Breast epithelium (tissue), 4 donors: ENCODE results near the gene SPPL3. TPM values are rescaled to one million over a fixed set of nuclear protein-coding genes. Genes with fewer than 3 reads are reported as not detected.

ENCODE experiments used
- DNase-seq, 2 donors: peaks; one replicate each; pipeline ENCODE4 v3.0.0-alpha.2; 2019; ENCODE audit warnings: low spot score in 2 of 2
- H3K27ac ChIP-seq, 2 donors: fragments of 200-600 bp; sonication (generic) in 1 of 2; one replicate each; pipeline ENCODE4 v1.5.1; 2016 to 2019; ENCODE audit warnings: mild to moderate bottlenecking in 1 of 2
- H3K27me3 ChIP-seq, 2 donors: fragments of 200-600 bp; sonication (generic) in 1 of 2; one replicate each; pipeline versions ENCODE4 v1.5.1 to v1.6.0; 2017 to 2019; ENCODE audit warnings: control low read depth in 1 of 2, mild to moderate bottlenecking in 1 of 2
- H3K36me3 ChIP-seq: fragments of 200-600 bp; one replicate; pipeline ENCODE4 v1.5.1; 2019
- H3K4me1 ChIP-seq, 2 donors: fragments of 200-600 bp; sonication (generic); one replicate each; pipeline ENCODE4 v1.5.1; 2016 to 2019; ENCODE audit warnings: control low read depth in 1 of 2
- H3K4me3 ChIP-seq, 3 donors: fragments of 200-600 bp; sonication (generic); 1 replicate in 2 of 3; 2 replicates in 1 of 3; pipeline ENCODE4 v1.5.1; 2016 to 2019; ENCODE audit warnings: mild to moderate bottlenecking in 3 of 3, moderate library complexity in 2 of 3
- H3K9me3 ChIP-seq, 2 donors: fragments of 200-600 bp; sonication (generic) in 1 of 2; one replicate each; pipeline ENCODE4 v1.5.1; 2016 to 2019; ENCODE audit warnings: control low read depth in 1 of 2
- CTCF ChIP-seq, 3 donors: fragments of 450-650 bp; IDR thresholded peaks; one replicate each; pipeline ENCODE4 v1.5.1; 2016 to 2017; ENCODE audit warnings: antibody characterized with exemption in 3 of 3, mild to moderate bottlenecking in 3 of 3, moderate library complexity in 3 of 3
- POLR2A ChIP-seq: fragments of 450-650 bp; IDR thresholded peaks from one replicate; pipeline ENCODE4 v1.6.1; 2016; ENCODE audit warnings: antibody characterized with exemption, mild to moderate bottlenecking, moderate library complexity
- POLR2AphosphoS5 ChIP-seq, 3 donors: sonication (generic); formaldehyde crosslinking; IDR thresholded peaks; one replicate each; pipeline ENCODE4 v1.6.1; 2017; ENCODE audit warnings: antibody characterized with exemption in 3 of 3
- intact Hi-C: fragments of 100-400 bp; cut with DNase I; formaldehyde crosslinking; loops from one replicate; pipeline ENCODE4 v1.15.1; 2023; ENCODE audit warnings: low total_unique reads
- total RNA-seq, 3 donors: library from RNA; depleted of rRNA; stranded (reverse); fragments of >200 nt; gene quantifications; one replicate each; pipeline ENCODE4 v1.1.0, GENCODE V29; 2016

SPPL3 gene
- total RNA-seq, 3 donors from 2014 or later, result 19.0 to 27.1 (median 22.0) TPM

GRCh38 chr12:120774169-120774916 is 129.8 kb downstream of the SPPL3 start:
- Histone ChIP-seq H3K4me1 (no peaks in the 10 kb centered on the region), H3K36me3 (no peaks in the 10 kb centered on the region), H3K4me3 (no peak overlapping the region), H3K27ac (no peak overlapping the region), H3K27me3 (no peaks in the 10 kb centered on the region), H3K9me3 (no peaks in the 10 kb centered on the region)
- TF ChIP-seq POLR2A (no peak), POLR2AphosphoS5 (IDR thresholded peaks at IDR 0.05) (no peak), CTCF (IDR thresholded peaks at IDR 0.05) (no peak)
- intact Hi-C loops, result no loop called here
- DNase-seq, result no peak

- no peaks in the 10 kb centered on the region for H3K9me3 ChIP-seq
- no peak for TF ChIP-seq POLR2AphosphoS5 (IDR thresholded peaks at IDR 0.05)
- no peak for TF ChIP-seq POLR2A
- TF ChIP-seq CTCF (IDR thresholded peaks at IDR 0.05), result no peak
- no peak overlapping the region for H3K4me3 ChIP-seq
- no peak for DNase-seq
- H3K27ac ChIP-seq, result no peak overlapping the region
- no peaks in the 10 kb centered on the region for H3K27me3 ChIP-seq
- no peaks in the 10 kb centered on the region for H3K36me3 ChIP-seq
- H3K4me1 ChIP-seq, result no peaks in the 10 kb centered on the region
- intact Hi-C loops, result no loop called here
These were observed 133.1 kb downstream of the SPPL3 start for GRCh38 chr12:120771097-120771496.

GRCh38 chr12:120767071-120768024 is 136.8 kb downstream of the SPPL3 start:
- Histone ChIP-seq H3K4me3 (no peak overlapping the region), H3K9me3 (no peaks in the 10 kb centered on the region), H3K36me3 (no peaks in the 10 kb centered on the region), H3K27me3 (no peaks in the 10 kb centered on the region), H3K4me1 (no peaks in the 10 kb centered on the region), H3K27ac (peak overlapping the region in 1 of 2 donors; percentile 12)
- TF ChIP-seq POLR2A (no peak), POLR2AphosphoS5 (IDR thresholded peaks at IDR 0.05) (no peak), CTCF (IDR thresholded peaks at IDR 0.05) (no peak)
- intact Hi-C loops, result no loop called here
- DNase-seq, result no peak

GRCh38 chr12:120766566-120766965 is 137.6 kb downstream of the SPPL3 start:
- TF ChIP-seq POLR2AphosphoS5 (IDR thresholded peaks at IDR 0.05) (no peak), POLR2A (no peak), CTCF (IDR thresholded peaks at IDR 0.05) (no peak)
- Histone ChIP-seq H3K4me1 (no peaks in the 10 kb centered on the region), H3K27me3 (no peaks in the 10 kb centered on the region), H3K9me3 (no peaks in the 10 kb centered on the region), H3K36me3 (no peaks in the 10 kb centered on the region), H3K27ac (no peak overlapping the region), H3K4me3 (no peak overlapping the region)
- no peak for DNase-seq
- intact Hi-C loops, result no loop called here

- TF ChIP-seq POLR2A (no peak), POLR2AphosphoS5 (IDR thresholded peaks at IDR 0.05) (no peak), CTCF (IDR thresholded peaks at IDR 0.05) (no peak)
- no peaks in the 10 kb centered on the region for H3K36me3 ChIP-seq
- no peaks in the 10 kb centered on the region for H3K27me3 ChIP-seq
- DNase-seq, result no peak
- no peak overlapping the region for H3K27ac ChIP-seq
- H3K4me1 ChIP-seq, result no peaks in the 10 kb centered on the region
- no peak overlapping the region for H3K4me3 ChIP-seq
- intact Hi-C loops, result no loop called here
- no peaks in the 10 kb centered on the region for H3K9me3 ChIP-seq
These were observed 139.3 kb downstream of the SPPL3 start for GRCh38 chr12:120764816-120765215.
